GM18508 (cell line): ENCODE measurements around the gene SLC9A1.

Experiments
- ATAC-seq: cut with Tn5 transposase; IDR thresholded peaks from one replicate; pipeline ENCODE4 v1.9.1; 2021; ENCODE audit warnings: moderate number of reproducible peaks; ENCODE audit not compliant: insufficient read depth, unreplicated experiment

The SLC9A1 gene

DNA sequence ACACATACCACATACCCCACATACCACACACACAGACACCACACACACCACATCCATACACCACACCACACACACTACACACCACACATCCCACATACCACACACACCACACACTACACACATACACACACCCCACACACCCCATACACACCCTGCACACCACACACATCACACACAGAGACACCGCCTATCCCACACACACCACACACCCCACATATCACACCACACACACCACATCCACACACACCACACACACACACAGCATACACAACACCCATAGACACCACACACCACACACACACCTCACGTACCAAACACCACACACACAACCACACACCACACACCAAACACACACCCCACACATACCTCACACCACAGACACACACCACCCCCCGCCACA, 68.3 kb downstream of the SLC9A1 start:
- no peak for ATAC-seq

DNA sequence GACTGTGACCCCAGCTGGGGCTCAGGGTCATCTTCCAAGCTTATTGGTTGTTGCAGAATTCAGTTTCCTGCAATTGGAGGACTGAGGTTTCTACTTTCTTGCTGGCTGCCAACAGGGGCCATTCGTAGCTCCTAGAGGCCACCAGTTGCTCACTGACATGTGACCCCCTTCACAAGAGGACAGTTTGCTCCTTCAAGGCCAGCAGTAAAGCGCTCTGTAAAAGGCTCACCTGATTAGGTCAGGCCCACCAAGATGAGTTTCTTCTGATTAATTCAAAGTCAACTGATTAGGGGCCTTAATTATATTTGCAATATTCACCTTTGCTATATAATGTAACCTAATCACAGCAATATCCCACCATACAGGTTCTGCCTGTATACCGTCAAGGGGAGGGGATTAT, 68.9 kb downstream of the SLC9A1 start:
- ATAC-seq: no peak

DNA sequence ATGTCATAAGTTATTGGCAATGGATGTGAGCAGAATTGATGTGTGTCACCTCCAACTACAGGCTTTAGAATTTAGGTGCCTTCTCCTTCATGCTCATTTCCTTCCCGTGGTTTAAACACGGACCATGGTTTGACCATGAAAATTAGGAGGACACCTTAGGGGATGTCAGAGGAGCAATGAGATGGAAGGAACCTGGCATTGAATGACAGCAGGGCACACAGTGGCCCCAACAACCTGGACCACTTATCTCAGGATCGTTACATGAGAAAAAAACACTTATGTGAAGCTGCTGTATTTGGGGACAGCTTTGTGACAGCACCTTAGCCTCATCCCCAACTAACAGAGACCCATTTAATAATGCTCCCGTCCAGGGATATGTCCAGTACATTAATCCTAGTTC, 70.8 kb downstream of the SLC9A1 start:
- no peak for ATAC-seq

DNA sequence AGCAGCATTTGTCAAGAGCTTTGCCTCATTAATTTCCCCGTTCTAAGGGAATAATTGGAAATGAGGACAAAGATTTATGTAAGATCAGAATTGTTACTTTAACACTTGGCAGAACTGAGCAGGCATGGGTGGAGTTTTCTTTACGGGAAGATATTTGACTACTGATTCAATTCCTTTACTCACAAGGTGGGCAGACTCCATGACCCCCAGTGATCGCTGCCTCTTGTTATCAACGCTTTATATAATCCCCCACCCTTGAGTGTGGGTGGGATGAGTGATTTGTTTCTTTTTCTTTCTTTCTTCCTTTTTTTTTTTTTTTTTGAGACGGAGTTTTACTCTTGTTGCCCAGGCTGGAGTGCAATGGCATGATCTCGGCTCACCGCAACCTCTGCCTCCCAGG, 77.0 kb downstream of the SLC9A1 start:
- no peak for ATAC-seq

DNA sequence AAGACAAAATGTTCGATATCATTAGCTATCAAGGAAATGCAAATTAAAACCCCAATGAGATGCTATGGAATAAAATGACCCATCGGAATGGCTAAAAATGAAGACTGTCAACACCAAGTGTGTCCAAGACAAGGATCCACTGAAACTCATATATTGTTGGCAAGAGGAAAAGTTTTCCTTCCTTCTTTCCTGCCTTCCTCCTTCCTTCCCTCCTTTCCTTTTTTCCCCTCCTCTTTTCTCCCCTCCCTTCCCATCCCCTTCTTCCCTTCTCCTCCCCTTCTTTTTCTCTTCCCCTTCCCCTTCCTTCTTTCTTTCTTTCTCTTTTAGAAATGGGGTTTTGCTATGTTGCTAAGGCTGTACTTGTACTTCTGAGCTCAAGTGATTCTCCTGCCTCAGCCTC, 78.1 kb downstream of the SLC9A1 start:
- no peak for ATAC-seq

DNA sequence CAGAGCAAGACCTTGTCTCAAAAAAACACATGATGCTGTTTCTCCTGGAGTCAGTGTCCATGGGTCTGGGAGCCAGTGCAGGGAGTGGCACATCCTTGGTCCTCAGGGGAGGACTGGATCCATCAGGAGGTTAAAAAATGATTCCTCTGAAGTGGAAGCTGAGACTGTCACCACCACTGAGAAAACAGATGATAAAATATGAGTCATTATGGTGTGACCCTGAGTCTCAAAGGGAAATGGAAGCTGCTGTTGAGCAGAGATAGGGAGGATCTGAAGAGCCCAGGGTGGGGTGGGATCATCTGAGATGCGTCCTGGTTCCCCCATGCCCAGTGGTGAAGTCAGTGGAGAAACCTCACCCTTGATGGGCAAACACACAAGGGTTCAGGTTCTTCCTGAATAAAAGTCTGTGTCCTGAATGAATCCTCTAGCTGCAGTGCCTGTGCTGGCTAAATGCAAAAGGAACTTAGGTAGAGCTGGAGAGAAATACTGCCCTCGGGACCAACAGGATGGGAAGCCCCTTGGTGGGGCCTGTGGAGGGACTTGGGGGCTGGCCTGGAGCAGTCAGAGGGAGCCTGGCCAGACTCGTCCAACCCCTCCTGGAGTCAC, 80.6 kb downstream of the SLC9A1 start:
- ATAC-seq: no peak

DNA sequence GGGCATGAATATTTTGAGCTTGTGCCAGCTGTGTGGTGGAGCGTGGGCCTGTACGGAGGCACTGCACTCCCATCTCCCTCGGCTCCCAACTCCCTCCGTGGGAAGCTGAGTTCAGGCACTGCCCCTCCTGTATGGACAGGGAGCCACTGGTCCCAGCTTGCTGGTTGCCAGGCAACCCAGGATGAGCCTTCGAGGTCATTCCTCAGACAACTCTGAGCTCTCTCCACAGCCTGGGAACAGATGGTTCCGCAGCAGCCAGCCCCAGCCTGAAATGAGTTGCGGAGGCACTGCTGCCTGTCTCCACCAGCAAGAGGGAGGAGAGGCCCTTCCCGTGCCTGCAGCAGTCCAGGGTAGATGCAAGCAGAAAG, 83.9 kb downstream of the SLC9A1 start:
- ATAC-seq: no peak

DNA sequence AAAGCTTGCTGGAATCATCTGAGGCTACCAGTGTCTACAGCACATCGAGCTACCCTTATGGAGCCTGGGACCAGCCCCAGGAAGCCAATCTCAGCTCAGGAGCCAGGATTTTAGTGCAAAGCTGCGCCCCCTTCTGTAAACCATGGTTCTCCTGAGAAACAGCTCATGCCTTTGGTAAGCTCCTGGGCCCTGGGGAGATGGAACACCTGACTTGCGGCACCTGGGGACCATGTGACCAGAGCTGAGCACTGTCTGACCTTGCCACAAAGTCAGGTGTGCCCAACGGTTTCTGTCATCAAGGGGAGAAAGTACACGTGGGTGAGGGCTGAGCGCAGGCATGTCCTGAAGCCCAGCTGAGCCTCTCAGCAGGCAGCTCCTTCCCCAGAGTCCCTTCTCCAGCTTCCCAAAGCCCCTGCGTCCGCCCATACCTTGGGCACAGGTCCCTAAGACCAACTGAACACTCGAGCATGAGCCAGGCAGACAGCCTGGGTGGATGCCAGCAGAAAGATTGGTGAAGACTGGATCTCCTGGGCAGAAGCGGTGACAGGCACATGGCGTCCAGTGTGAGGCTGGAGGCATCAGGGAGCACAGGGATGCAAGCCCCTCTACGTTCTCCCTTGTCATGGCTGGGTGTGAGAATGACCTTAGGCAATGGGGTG, 84.4 kb downstream of the SLC9A1 start:
- ATAC-seq: no peak

DNA sequence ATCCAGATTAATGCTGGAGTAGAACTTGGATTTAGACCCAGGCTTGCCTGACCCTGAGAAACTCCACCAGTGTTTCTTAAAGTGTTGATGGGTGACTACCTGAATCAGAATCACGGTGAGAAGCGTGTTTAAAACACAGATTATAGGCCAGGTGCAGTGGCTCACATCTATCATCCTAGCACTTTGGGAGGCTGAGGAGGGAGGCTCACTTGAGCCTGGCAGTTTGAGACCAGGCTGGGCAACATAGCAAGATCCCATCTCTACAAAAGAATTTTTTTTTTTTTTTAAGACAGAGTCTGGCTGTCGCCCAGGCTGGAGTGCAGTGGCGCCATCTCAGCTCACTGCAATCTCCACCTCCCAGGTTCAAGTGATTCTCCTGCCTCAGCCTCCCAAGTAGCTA, 86.0 kb downstream of the SLC9A1 start:
- no peak for ATAC-seq

DNA sequence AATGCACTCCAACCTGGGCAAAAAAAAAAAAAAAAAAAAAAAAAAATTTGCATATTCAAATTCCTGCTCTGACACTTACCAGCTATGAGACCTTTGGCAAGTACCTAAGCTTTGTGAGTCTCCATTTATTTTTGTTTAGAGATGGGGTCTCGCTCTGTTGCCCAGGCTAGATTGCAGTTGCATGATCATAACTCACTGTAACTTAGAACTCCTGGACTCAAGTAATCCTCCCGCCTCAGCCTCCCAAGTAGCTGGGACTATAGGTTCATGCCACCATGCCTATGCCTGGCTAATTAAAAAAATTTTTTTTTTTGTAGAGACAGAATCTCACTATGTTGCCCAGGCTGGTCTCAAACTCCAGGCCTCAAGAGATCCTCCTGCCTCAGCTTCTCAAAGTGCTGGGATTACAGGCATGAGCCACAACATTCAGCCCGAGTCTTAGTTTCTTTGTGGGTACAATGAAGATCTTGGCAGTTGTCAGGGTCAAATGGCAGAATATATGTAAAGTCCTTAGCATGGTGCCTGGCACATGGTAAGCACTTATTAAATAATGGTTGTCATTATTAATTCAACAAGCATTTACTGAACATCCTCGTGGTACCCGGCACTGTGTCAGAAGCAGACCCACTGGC, 88.8 kb downstream of the SLC9A1 start:
- no peak for ATAC-seq

DNA sequence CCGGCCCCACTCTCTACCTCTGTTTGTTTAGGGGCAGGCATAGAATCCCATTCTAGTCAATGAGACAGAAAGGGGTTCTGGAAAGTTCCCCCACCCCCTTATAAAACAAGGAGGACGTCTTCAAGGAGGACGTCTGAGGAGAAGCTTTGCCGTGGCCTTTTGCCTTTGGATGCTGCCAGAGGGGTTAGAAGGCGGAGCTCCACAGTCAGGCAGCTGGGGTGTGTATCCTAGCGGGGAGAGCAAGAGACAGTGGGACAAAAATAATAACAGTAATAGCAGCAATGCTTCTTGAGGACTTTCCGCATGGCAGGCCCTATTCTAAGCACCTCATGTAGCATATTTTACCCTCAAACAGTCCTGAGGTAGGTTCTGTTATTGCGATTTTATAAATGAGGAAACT, 94.0 kb downstream of the SLC9A1 start:
- ATAC-seq: no peak

DNA sequence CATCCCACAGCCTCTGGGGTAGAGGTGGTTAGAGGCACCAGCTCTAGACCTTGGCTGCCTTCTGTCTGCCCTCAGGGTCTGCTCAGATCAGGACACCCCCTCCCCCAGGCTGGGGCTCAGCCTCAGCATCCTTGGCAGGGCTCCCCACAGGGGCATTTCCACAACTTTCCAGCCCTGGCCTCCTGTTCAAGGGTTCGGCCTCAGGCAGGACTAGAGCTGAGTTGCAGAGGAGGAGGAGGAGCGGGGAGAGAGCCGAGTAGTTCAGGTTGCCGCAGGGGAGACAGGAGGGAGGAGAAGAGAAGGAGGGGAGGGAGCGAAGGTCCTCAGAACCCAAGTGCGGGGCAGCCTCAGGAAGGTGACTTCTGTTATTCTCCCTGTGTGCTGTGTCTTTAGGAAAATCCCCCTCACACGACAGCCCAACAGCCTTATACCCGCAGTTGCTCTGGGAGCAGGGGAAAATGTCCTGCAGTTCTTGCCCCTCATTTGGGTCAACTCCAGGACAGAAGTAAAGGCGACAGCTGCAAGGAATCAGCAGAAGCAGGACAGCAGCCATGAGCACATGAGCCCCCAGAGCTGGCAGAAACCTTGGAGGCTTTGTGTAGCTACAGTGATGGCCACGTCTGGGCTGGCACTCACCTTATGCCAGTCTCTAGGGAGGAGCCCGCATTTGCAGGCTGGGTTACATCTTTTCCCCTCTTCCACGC, 95.8 kb downstream of the SLC9A1 start:
- no peak for ATAC-seq

DNA sequence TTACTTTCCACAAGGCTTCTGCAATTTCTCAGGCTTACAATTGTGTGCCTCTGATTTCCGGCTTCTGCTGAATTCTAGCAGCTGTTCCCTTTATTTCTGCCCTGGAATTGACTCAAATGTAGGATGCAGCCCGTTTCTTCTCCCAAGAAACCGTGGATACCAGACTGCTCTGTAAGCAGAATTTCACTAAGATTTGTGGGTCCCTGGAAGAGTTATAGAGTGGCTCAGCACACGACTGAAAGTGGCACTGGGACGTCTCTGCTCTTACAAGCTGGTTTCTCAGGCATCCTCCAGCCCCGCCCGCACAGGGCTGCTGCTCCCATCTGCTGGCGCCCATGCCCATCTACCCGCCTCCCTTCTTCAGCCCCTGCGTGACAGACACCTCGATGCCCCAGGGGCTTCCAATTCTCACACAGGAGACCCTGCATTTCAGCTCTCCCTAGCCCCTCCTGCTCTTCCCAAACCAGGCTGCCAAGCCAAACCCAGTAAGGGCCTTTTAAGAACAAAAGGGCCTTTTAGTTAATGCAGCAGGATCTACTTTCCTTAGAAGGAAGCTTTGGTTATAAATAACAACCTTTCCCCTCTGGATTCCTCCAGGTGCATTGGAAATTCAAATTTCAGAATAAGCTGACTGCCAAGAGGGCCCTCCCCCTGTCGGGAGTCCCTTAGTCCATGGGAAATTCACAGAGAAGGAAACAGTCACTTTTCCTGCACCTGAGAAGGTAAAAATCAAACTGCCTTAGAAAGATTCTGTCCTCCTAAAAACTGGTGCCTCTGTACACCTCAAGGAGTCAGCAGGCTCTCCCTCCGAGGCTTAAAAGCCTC, 96.9 kb downstream of the SLC9A1 start:
- no peak for ATAC-seq

DNA sequence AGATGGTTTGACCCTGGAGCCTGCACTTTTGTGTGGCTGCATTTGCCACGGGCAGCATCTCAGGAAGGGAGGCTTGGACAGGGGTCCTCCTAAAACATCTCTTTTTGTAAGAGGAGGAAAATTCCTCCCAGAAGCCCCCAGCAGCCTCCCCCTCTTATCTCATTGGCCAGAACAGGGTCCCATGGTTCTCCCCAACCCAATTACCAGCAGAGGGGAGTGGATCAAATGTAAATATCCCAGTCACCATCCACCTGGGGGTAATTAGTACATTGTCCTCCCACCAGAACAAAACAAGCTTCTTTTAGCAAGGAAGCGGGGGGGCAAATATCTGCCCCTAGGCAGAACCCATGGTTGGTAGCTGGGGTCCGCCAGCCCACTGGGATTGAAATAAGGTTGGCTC, 97.5 kb downstream of the SLC9A1 start:
- no peak for ATAC-seq

DNA sequence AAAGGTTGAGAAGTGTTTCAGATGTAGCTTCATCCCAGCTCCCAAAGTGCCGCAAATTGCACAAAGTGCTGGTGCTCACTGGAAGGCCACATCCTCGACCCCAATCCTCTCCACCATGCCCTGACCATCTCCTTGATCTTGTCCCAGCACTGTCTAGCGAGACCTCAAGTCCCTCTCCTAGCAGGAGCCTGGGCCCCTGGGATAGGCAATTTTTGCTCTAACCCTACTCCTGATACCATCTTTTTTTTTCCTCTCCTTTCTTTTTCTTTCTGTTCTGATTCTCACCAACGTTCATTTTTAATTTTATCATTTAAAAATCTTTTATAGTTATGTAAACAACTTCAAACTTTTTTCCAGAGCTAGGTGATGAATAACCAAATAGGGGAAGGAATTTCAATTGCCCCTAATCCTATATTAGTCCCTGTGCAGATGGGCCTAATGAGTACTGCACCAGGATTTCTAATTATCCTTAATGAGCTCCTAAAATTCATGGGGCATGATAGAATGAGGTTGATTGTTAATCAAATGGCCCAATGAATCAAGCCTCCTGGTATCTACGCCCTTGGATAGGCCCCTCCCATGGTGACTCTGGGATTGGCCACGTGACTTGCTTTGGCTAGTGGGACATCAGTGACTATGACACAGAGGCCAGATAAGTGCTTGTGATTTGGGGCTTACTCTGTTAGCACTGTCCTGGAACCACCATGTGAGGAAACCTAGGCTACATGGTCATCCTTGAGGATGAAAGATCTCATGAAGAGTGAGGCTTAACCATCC, 100.8 kb downstream of the SLC9A1 start:
- ATAC-seq: no peak

DNA sequence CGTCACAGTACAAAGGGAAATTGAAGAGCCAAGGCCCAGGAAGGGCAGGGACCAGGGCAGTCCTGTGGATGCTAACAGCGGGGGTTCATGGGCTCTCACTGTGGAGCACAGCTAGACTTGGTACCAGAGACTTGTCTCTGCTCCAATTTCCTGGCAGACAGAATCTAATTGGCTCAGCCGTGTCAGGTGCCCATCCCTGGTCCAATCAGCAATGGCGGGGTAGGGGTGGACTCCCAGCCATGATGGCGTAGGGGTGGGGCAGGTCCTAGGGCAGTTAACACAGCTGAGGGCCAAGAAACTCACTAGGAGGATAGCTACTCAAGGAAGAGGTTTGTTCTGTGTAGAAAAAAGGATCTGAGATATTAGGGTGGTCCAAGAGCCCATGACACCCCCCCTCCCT, 102.4 kb downstream of the SLC9A1 start:
- ATAC-seq: no peak

DNA sequence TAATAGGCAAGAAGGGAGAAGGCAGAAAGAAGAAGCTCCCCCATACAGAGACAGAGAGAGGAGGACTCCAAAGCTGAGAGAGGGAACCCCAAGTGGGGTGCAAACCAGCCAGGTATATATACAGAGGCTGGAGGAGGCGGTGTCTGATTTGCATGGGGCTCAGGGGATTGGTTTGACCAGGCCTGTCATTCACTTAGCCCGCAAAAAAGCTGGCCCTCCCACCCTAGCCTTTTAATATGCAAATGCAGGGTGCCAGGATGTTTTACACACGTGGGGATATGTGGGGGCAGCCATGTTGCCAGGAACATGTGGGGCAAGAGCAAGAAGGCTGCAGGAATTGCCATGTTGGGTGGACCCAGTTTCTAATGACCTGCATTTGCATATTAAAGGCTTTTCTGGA, 105.3 kb downstream of the SLC9A1 start:
- no peak for ATAC-seq

DNA sequence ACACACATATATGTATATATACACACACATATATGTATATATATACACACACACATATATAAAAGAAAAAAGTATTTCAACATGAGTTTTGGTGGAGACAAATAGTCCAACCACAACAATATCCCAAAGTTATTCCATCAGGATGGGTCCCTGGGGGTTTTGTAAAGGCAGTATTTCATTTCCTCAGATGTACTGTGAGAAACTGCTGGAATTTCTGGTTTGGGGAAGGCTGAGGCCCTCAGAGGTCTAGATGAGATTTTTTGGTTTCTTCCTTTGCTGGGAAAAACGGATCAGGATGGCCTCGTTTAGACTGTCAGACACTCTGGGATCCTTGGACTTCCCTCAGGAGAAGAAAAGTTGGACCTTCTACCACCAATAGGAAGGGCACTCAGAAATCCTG, 105.8 kb downstream of the SLC9A1 start:
- no peak for ATAC-seq
